ENCODE data around the gene DVL3.
"Not testable (repeated sequence)": the region's sequence is repeated elsewhere in the genome, so short reads cannot be mapped to it uniquely, and the experiment has no call there.

DVL3 gene

GRCh38 chr3:184154885-184155643, at the start of gene DVL3:
Gene DVL3 (plus strand): TSS chr3:184155377. CDS start chr3:184155636, 259 bp downstream.
- DNase-seq: peak; percentile 64

GRCh38 chr3:184110316-184110725, 44.9 kb upstream of the DVL3 start:
- no peak for DNase-seq

DNA sequence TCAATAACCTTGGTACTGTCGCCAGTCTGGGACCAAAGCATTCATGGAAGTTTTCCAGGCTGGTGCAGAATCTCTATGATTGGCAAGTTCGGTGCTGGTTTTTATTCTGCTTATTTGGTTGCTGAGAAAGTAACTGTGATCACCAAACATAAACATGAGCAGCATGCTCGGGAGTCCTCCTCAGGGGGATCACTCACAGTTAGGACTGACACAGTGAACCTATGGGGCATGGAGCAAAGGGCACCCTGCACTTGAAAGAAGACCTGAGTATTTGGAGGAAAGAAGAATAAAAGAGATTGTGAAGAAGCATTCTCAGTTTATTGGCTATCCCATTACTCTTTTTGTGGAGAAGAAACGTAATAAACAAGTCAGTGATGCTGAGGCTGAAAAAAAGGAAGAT, 39.2 kb upstream of the DVL3 start:
- DNase-seq: no peak

DNA sequence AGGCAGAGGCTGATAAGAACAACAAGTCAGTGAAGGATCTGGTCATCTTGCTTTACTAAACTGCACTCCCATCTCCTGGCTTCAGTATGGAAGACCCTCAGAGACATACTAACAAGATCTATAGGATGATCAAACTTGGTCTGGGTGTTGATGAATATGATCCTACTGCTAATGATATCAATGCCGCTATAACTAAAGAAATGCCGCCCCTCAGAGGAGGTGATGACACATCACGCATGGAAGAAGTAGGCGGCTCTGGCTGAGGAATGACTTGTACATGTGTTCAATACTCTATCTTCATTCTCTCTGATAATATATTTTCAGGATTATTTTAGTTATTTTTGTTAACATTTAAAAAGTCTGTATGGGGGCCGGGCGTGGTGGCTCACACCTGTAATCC, 37.5 kb upstream of the DVL3 start:
- no peak for DNase-seq

DNA sequence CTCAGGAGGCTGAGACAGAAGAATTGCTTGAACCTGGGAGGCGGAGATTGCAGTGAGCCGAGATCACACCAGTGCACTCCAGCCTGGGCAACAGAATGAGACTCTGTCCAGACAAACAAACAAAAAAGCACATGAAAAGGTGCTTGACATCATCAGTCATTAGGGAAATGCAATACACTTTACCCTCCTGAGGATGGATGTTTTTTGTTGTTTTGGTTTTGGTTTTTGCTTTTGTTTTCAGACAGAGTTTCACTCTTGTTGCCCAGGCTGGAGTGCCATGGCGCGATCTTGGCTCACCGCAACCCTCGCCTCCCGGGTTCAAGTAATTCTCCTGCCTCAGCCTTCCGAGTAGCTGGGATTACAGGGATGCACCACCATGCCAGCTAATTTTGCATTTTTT, 34.1 kb upstream of the DVL3 start:
- DNase-seq: not testable (repeated sequence)

- no peak for DNase-seq
Observed at GRCh38 chr3:184126006-184126405, 29.2 kb upstream of the DVL3 start.

DNA sequence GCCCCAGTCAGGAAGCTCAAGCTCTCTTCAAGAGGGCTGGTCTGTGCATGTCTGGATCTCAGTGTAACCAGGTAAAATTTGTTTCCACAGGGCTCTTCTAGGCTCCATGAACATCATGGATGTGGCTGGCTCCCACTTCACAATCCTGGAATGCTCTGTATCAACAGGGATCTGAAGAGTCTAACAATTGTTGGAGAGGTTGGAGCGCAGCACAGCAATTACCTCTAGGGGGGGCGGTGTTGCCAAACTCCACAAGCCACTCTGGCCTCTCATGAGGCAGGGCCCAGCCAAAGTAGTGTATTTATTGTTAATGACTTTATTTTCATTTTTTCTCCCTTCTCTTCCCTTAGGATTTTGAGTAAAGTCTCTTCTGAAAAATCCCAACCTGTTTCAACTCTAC, 26.2 kb upstream of the DVL3 start:
- DNase-seq: no peak

DNA sequence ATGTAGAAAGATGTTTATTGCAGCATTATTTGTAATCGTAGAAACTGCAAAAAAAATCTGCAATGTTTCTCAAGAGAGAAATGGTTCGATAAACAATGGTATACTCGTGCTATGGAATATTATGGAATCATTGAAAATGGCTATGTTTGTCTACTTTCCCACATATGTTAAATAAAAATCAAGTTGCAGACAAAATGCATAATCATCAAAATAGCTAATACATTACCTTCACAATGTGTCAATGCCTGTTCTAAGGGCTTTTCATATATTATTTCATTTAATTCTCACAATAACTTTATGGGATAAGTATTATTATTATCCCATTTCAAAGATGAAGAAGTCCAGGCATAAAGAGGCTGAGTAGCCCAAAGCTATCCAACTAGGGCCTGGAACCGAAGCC, 22.2 kb upstream of the DVL3 start:
- no peak for DNase-seq

GRCh38 chr3:184133840-184134745, 21.1 kb upstream of the DVL3 start:
- DNase-seq: peak; percentile 71

GRCh38 chr3:184134746-184135148, 20.4 kb upstream of the DVL3 start:
- no peak for DNase-seq

DNA sequence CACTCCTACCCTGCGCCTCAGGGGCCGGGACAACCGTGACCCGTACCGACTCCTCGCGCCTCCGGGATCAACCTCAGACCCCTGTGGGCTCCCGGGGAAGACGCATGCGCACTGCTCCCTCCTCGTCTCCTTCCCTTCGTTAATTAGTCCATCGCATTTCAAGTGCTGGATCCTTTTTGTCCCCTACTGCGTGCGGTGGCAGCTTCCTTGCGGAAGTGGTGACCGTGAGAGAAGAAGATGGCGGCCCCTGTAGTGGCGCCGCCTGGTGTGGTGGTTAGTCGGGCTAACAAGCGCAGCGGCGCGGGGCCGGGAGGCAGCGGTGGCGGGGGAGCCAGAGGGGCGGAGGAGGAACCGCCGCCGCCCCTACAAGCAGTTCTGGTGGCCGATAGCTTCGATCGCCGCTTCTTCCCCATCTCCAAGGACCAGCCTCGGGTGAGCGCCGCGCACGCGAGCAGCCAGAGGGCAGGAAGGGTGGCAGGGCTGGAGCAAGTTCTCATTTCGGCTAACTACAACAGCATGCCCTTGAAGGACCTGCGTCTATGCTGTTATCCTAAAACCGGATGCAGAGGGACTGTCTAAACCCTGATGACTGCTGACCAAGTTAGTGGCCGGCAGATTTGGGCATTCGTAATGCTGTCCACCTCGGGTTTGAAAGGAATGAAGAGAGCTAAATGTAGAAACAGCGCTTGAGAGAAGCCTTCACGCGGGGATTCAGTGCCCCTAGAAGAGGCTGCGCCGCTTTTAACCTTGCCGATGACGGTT, 19.8 kb upstream of the DVL3 start, which contains the start of gene EIF2B5:
TSS of gene EIF2B5 (plus strand) at position 210 of the 762 bp plus-strand sequence. CDS start at position 238, 28 bp downstream.
- DNase-seq: peak; percentile 76

- DNase-seq: no peak
Observed at GRCh38 chr3:184135911-184136260, 19.3 kb upstream of the DVL3 start.

DNA sequence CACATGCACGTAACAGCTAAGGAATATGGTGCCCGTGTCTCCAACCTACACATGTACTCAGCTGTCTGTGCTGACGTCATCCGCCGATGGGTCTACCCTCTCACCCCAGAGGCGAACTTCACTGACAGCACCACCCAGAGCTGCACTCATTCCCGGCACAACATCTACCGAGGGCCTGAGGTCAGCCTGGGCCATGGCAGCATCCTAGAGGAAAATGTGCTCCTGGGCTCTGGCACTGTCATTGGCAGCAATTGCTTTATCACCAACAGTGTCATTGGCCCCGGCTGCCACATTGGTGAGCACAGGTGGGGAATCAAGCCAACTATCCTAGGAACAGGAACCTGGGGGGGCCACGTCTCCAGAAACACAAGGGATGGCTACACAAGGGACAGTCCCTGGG, 14.7 kb upstream of the DVL3 start:
- no peak for DNase-seq

GRCh38 chr3:184142199-184142598, 13.0 kb upstream of the DVL3 start:
- DNase-seq: no peak

- no peak for DNase-seq
Observed at GRCh38 chr3:184143327-184143726, 11.8 kb upstream of the DVL3 start.

- no peak for DNase-seq
Observed at GRCh38 chr3:184144505-184144904, 10.7 kb upstream of the DVL3 start.

GRCh38 chr3:184145111-184145524, 10.1 kb upstream of the DVL3 start:
- DNase-seq: no peak

DNA sequence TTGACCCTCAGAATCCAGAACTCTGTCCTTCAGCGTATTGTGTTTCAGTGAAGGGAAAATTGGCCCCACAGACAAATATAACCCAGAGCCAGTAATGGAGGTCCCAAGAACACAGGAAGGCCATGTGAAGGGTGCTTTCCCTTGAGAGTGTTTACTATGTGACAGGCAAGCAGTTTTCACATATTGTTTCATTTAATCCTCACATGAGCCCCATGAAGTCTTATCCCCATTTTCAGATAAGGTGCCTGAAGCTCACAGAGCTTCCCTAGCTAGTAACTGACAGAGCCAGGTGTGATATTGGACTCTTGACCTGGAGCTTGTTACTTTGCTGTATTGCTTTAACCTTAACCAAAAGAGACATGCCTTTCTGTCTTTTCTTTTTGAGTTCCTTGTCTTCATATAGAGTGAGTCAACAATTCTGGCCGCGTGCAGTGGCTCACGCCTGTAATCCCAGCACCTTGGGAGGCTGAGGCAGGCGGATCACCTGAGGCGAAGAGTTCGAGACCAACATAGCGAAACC, 9.4 kb upstream of the DVL3 start:
- no peak for DNase-seq

- no peak for DNase-seq
Observed at GRCh38 chr3:184148076-184148475, 7.1 kb upstream of the DVL3 start.

DNA sequence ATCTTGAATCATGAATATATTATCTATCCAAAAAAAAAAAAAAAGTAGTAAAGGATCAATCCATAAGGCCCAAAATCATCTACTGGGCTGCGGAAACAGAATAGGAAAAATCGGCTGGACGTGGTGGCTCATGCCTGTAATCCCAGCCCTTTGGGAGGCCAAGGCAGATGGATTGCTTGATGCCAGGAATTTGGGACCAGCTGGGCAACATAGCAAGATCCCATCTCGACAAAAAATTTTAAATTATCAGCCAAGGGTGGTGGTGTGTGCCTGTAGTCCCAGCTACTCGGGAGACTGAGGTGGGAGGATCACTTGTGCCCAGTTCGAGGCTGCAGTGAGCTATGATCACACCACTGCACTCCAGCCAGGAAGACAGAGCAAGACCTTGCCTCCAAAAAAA, 6.1 kb upstream of the DVL3 start:
- DNase-seq: no peak

DNA sequence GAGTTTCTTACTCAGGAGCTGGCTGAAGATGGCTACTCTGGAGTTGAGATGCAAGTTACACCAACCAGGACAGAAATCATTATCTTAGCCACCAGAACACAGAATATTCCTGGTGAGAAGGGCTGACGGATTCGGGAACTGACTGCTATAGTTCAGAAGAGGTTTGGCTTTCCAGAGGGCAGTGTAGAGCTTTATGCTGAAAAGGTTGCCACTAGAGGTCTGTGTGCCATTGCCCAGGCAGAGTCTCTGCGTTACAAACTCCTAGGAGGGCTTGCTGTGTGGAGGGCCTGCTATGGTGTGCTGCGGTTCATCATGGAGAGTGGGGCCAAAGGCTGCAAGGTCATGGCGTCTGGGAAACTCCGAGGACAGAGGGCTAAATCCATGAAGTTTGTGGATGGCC, 5.4 kb upstream of the DVL3 start:
- DNase-seq: not testable (repeated sequence)

- DNase-seq: no peak
Observed at GRCh38 chr3:184155644-184156521, 706 bp downstream of the DVL3 start.

Data from GOT3 (cell line).